IPS DF 4.7 (cell line): Measurements from ENCODE around the gene SRD5A3.

Experiments used
- DNase-seq: peaks from one replicate; pipeline ENCODE4 v3.0.0-alpha.2; 2013; ENCODE audit warnings: low spot score; ENCODE audit errors: extremely low read depth

The SRD5A3 gene

DNA sequence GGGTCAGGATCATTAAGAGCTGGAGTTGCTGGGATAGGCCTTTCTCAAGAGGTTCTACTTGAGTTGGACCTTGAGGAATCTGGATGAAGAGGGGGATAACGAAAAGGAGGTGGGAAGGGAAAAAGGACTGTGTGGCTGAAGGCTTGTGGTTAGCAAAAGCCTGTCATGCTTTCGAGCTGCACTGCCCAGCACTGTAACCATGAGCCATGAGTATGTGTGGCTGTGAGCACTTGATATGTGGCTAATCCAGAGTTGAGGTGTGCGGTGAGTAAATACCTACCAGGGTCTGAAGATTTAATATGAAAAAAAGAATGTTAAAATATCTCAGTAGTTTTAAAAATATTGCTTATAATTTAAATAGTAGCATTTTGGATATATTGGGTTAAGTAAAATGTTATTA lies 61.1 kb downstream of the SRD5A3 start:
- DNase-seq = no peak

GRCh38 chr4:55407764-55408163 lies 61.7 kb downstream of the SRD5A3 start:
- no peak for DNase-seq

DNA sequence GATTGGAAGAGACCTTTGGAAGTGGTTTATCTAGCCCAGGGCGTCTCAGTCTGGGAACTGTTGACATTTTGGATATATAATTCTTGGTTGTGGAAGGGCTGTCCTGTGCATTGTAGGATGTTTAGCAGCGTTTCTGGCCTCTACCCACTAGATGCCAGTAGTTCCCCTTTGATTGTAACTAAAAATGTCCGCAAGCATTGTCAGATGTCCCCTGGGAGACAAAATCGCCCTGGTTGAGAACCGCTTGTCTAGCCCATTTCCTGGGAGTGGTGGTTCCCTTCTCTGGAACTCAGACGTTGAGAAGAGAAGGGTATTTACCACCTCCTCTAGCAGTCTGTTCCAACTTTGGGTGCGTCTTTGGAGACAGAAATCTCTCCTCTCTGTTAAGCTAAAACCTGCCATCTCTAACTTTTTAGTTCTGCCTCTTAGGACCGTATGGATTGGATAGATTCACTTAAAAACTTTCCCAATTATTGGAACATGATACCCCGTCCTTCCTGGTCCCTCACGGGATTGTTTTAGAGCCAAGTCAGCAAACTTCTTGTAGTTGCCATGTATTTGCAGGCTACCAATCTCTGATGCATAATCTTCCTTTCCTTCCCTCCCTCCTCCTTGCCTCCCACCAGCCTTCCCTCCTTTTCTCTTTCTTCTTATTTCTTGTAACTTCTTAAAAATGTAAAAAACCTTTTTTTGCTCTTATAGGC lies 63.6 kb downstream of the SRD5A3 start:
- no peak for DNase-seq

GRCh38 chr4:55410431-55410830 lies 64.4 kb downstream of the SRD5A3 start:
- DNase-seq = no peak

- DNase-seq = no peak
These were observed 65.6 kb downstream of the SRD5A3 start for GRCh38 chr4:55411621-55412020.

DNA sequence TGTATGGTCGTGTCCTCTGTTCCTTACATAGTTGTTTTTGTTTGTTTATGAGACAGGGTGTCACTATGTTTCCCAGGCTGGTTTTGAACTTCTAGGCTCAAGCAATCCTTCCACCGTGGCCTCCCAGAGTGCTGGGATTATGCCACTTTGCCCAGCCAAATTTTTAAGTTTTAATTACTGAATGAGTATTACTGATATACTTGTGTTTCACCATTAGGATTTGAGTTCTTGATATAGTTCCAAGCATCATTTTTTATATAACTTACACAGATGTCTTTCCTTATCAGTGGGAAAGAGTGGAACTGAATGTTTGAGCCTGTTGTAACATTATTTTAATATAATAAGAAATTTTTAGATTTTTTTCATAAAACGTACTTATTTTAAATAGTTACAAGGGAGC lies 70.1 kb downstream of the SRD5A3 start:
- no peak for DNase-seq
